T-helper 9 cell (primary cell): Measurements from ENCODE around the gene ALG1.
"Not testable (repeated sequence)": the region's sequence is repeated elsewhere in the genome, so short reads cannot be mapped to it uniquely, and the experiment has no call there.

Experiments
- DNase-seq: peaks from one replicate; pipeline ENCODE4 v3.0.0-alpha.2; 2020

ALG1 gene

GRCh38 chr16:5075637-5076036 lies 4.0 kb downstream of the ALG1 start:
- DNase-seq, result no peak

DNA sequence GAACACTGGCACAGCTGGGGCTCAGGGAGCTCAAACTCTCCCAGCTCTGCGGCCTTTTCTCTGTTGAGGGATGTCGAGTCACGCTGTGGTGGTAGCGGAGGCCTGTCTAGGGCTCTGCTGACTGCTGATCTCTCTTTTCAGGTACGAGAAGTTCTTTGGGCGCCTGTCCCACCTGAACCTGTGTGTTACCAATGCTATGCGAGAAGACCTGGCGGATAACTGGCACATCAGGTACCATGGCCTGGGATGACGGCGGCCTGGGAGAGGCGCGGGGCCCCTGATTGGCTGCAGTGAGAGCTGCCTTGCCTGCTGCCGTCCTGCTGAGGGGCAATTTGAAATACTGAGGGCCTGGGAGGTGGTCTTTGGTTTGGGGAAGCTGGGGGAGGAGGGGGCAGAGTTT lies 5.7 kb downstream of the ALG1 start:
- no peak for DNase-seq

DNA sequence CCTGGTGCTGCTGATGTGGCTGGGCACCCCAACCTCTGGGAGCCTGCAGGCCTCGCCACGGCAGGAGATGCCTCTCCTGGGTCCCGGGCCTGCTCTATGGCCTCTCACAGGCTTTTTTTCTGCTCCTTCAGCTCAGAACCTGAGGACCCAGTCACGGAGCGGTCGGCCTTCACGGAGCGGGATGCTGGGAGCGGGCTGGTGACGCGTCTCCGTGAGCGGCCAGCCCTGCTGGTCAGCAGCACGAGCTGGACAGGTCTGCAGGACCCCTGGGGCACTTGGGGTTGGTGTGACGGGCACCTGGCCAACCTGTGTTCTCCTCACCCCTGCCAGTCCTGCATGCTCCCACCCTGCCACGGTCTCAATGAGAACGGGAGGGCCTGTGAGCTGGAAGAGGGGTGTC lies 7.0 kb downstream of the ALG1 start:
- DNase-seq, result no peak

GRCh38 chr16:5080461-5080860 lies 8.8 kb downstream of the ALG1 start:
- DNase-seq, result not testable (repeated sequence)

- DNase-seq, result not testable (repeated sequence)
Observed at GRCh38 chr16:5080996-5081395, 9.4 kb downstream of the ALG1 start.

- not testable (repeated sequence) for DNase-seq
Observed at GRCh38 chr16:5083646-5084045, 12.0 kb downstream of the ALG1 start.

DNA sequence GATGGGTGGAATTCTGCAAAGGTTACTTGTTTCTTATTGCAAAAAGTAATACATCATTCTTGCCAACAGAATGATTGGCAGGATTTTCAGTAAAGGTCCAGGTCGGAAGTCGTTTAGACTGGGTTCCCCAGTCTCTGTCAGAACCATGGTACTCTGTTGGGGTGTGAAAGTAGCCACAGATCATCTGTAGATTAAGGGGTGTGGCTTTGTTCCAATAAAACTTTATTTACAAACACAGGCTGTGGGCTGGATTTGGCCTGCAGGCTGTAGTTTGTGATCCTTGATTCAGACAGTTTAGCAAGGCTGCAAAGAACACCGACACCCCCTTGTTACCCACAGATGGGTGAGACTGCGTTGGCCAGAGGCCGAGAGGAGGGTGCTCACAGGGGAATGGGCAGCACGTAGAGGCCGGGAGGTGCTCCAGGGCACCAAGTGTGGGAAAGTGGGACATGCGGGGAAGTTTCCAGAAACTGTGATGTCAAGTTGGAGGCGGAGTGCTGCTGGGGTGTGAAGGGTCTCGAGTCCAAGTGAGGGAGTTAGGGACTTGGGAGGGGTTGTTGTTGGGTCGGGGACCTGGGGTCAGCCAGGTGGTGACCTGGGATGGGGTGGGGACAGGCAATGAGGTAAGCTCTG lies 12.6 kb downstream of the ALG1 start:
- DNase-seq, result not testable (repeated sequence)

DNA sequence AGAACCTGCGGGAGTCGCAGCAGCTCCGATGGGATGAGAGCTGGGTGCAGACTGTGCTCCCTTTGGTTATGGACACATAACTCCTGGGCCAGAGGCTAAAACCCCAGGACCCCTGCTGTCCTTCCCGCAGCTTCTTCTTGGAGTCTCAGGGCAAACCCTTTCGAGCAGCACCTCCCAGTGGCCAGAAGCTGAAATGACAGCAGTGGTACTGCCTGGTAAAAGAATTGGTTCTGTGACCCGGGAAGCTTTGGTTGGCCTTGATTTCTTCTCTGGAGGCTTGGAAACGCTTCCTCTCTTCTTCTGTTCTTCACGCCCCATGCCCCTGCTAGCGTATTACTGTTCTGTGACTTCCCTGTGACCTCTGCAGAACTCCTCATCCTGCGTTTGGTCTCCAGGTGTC lies 13.2 kb downstream of the ALG1 start:
- peak; percentile 44 for DNase-seq

DNA sequence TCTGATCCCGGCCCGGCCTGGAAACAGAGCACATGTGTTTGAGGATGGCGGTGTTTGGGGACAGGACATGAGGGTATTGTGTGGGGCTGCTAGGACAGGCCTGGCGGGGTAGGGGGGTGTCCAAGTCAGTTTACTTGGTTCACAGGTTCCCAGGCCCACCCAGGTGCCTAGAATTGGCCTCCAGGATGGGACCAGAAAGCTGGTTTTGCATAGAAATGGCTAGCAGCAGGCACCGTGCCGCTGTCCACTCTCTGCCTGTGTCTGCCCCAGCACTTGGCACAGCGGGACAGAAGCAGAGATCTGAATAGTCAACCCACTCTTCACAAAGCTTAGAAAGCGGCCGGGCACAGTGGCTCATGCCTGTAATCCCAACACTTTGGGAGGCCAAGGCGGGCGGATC lies 14.1 kb downstream of the ALG1 start:
- DNase-seq, result not testable (repeated sequence)

- DNase-seq, result not testable (repeated sequence)
Observed at GRCh38 chr16:5088086-5088790, 16.6 kb downstream of the ALG1 start.

DNA sequence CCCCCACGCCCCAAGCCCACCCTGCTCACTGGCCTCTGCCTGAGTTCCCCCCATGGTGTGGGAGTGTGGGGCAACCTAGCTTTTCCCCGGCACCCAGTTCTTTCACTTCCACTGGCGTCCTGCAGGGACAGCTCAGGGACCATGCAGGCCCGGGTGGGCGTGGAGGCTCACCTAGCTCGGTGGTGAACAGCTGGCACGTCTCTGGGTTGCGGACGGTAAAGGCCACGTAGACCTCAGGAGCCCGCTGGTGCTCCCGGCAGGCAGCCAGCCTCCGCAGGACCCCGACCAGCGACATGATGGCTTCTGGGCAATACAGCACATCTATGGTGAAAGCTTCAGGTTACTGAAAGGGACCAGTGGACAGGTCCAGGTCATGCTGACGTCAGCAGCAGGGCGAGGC lies 17.3 kb downstream of the ALG1 start:
- not testable (repeated sequence) for DNase-seq

GRCh38 chr16:5089911-5090555 lies 18.4 kb downstream of the ALG1 start:
- not testable (repeated sequence) for DNase-seq

GRCh38 chr16:5090592-5090991 lies 18.9 kb downstream of the ALG1 start:
- not testable (repeated sequence) for DNase-seq

- not testable (repeated sequence) for DNase-seq
Observed at GRCh38 chr16:5093081-5093480, 21.4 kb downstream of the ALG1 start.

DNA sequence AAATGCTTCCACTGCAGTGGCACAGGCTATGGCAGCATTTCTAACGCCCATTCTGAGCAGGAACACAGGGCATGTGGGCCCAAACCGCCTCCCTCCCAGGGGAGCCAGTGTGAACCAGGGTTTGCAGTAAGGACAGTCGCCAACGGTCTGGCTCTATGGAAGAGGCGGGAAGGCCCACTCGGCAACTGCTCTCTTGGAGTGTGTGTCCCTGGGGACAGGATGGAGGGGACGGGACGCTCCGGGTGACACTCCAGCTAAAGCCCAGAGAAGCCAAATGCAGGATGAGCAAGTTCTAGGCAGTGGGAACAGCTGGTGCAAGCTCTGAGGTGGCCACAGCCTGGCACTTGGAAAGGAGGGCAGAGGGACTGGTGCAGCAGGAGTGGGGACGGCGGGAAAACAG lies 22.1 kb downstream of the ALG1 start:
- DNase-seq, result not testable (repeated sequence)

GRCh38 chr16:5095145-5095830 lies 23.6 kb downstream of the ALG1 start:
- DNase-seq, result not testable (repeated sequence)

DNA sequence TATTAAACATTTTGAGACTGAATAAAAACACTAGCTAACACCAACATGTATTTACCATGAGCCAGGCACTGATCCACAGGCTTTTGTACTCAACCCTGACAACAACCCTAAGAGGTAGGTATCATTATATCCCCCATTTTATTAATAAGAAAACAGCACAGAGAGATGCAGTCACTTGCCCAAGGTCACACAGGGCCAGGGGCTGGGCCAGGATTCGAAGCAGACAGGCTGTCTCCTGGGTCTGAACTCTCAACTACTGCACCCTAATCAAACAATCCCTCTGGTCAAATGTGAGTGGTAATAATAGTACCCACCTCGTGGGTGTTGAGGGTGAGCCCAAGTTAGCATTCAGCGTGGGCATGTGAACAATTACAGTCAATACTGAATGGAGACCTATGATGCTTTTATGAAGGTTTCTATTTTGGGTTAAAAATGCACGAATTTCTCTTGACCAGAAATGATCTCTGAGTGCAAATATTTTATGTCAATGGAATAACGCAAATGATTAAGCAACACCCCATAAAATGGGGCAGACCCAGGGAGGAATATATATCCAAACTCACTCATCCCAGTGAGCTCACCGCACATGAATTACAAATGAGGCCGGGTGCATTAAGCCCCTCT lies 24.9 kb downstream of the ALG1 start:
- DNase-seq, result not testable (repeated sequence)

DNA sequence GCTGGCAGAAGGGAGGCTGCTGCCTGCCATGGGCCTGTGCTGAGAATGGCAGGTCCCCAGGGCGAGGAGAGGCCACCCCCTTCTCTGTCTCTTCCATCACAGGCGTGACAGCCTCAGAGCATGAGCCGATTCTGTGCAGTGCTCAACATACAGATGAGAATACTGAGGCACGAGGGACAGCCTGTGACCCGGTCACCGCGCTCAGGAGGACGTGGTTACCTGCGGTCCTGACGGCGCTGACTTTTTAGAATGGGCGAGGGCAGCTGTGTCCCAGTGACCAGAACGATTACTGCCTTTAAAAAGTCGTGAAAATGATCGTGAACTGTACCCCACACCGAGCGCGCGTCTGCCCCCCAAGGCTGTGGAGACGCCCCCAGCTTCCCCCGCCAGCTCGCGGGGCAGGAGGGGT lies 25.4 kb downstream of the ALG1 start:
- peak; percentile 22 for DNase-seq

DNA sequence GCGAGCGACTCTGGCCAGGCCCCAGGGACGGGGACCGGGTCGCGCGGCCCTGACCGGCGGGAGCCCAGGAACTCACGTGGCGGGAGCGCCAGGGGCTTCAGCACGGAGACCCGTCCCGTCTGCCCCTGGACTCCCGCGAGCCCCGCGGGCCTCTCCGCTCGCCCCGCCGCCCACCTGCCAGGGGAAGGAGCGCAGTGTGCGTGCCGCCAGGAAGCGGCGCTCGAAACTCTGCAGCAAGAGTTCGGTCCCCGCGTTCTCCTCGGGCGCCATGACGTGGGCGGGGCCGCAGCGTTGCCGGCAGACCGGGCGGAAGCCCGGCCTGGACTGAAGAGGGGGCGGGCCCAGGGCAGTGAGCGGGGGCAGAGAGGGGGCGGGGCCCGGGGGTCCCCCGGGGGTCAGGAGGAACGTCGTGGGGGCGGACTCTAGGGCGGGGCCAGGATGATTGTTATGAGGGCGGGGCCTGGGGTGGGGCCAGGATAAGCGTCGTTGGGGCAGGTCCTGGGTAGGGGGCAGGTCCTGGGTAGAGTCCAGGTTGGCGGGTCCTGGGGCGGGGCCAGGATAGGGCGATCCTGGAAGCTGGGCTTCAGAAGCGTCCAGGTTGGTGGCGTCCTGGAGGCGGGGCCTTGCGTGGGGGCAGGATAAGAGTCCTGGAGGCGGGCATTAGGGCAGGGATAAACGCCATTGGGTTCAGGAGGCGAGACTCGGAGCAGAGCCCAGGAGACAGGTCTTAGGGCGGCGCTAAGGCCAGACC lies 26.0 kb downstream of the ALG1 start, which contains the start of gene EEF2KMT:
TSS of gene EEF2KMT (minus strand) at position 326 of the 751 bp plus-strand sequence. CDS start at position 270, 56 bp downstream.
- peak; percentile 84 for DNase-seq

GRCh38 chr16:5098221-5099159 lies 26.8 kb downstream of the ALG1 start:
- DNase-seq, result peak; percentile 94

GRCh38 chr16:5099174-5099573 lies 27.5 kb downstream of the ALG1 start:
- not testable (repeated sequence) for DNase-seq
